CD14-positive monocyte (primary cell): ENCODE data around the gene PPT1. TPM values are rescaled to one million over a fixed set of nuclear protein-coding genes. Genes with fewer than 3 reads are reported as not detected.

Experiments
- DNase-seq, 3 donors: peaks; one replicate each; pipeline ENCODE4 v3.0.0-alpha.2; 2011 to 2022
- H2AFZ ChIP-seq: 2 replicates; pipeline ENCODE4 v1.6.0; 2012; ENCODE audit warnings: mild to moderate bottlenecking, low read depth, low read length, inconsistent platforms; ENCODE audit not compliant: insufficient read depth, poor library complexity, severe bottlenecking
- H3K27ac ChIP-seq, 2 donors: 1 replicate in 1 of 2; 2 replicates in 1 of 2; pipeline ENCODE4 v1.5.1; 2012 to 2013; ENCODE audit warnings: low read length in 2 of 2, control low read depth in 1 of 2, inconsistent platforms in 1 of 2, low read depth in 1 of 2, mild to moderate bottlenecking in 1 of 2
- H3K27me3 ChIP-seq, 2 donors: one replicate each; pipeline versions ENCODE4 v1.6.0 to v1.6.1; 2011 to 2013; ENCODE audit warnings: low read length in 2 of 2; ENCODE audit not compliant: control insufficient read depth in 2 of 2, insufficient read depth in 2 of 2
- H3K36me3 ChIP-seq, 2 donors: replicated peaks in 1 of 2; 1 replicate in 1 of 2; 2 replicates in 1 of 2; pipeline versions ENCODE4 v1.5.1 to v1.6.1; 2012 to 2013; ENCODE audit warnings: low read length in 2 of 2, control low read depth in 1 of 2, inconsistent platforms in 1 of 2, mild to moderate bottlenecking in 1 of 2; ENCODE audit not compliant: insufficient read depth in 2 of 2, control insufficient read depth in 1 of 2
- H3K4me1 ChIP-seq, 2 donors: 1 replicate in 1 of 2; 2 replicates in 1 of 2; pipeline versions ENCODE4 v1.5.1 to v1.6.1; 2012 to 2013; ENCODE audit warnings: low read length in 2 of 2, control low read depth in 1 of 2, inconsistent platforms in 1 of 2, mild to moderate bottlenecking in 1 of 2, moderate library complexity in 1 of 2; ENCODE audit not compliant: insufficient read depth in 2 of 2, control insufficient read depth in 1 of 2
- H3K4me2 ChIP-seq: replicated peaks from 2 replicates; pipeline ENCODE3; 2012; ENCODE audit warnings: low read length, moderate library complexity, mild to moderate bottlenecking; ENCODE audit not compliant: poor library complexity, severe bottlenecking; ENCODE audit errors: extremely low read depth
- H3K4me3 ChIP-seq, 3 experiments: fragments of 200-600 bp in 1 of 3; sonication (generic) in 1 of 3; replicated peaks in 1 of 3; 1 replicate in 2 of 3; 2 replicates in 1 of 3; pipeline ENCODE4 v1.5.1; 2011 to 2013; ENCODE audit warnings: low read length in 3 of 3, mild to moderate bottlenecking in 3 of 3, control low read depth in 2 of 3, low read depth in 2 of 3, inconsistent platforms in 1 of 3, moderate library complexity in 1 of 3
- H3K79me2 ChIP-seq: 2 replicates; pipeline ENCODE4 v1.6.0; 2012; ENCODE audit warnings: mild to moderate bottlenecking, control low read depth, inconsistent platforms, low read length, moderate library complexity; ENCODE audit not compliant: insufficient read depth
- H3K9ac ChIP-seq: 2 replicates; pipeline ENCODE4 v1.6.0; 2017; ENCODE audit warnings: low read length, mild to moderate bottlenecking; ENCODE audit not compliant: insufficient read depth, poor library complexity, severe bottlenecking
- H3K9me3 ChIP-seq, 2 donors: replicated peaks in 1 of 2; 1 replicate in 1 of 2; 2 replicates in 1 of 2; pipeline versions ENCODE4 v1.5.1 to v1.6.1; 2012 to 2013; ENCODE audit warnings: low read length in 2 of 2, control low read depth in 1 of 2; ENCODE audit not compliant: control insufficient read depth in 1 of 2, insufficient read depth in 1 of 2
- H4K20me1 ChIP-seq: 2 replicates; pipeline ENCODE4 v1.6.0; 2012; ENCODE audit warnings: mild to moderate bottlenecking, low read length, control low read depth, moderate library complexity; ENCODE audit not compliant: insufficient read depth
- H3K27ac Mint-ChIP-seq, 7 donors: one replicate each; pipeline ENCODE4 v1.8.0; 2020; ENCODE audit warnings: mild to moderate bottlenecking in 7 of 7, mixed read lengths in 7 of 7, moderate library complexity in 6 of 7, inconsistent platforms in 2 of 7
- H3K27me3 Mint-ChIP-seq, 3 donors: one replicate each; pipeline ENCODE4 v1.8.0; 2021 to 2022; ENCODE audit warnings: low read depth in 3 of 3, mild to moderate bottlenecking in 3 of 3, mixed read lengths in 3 of 3, moderate library complexity in 3 of 3, inconsistent platforms in 1 of 3
- H3K36me3 Mint-ChIP-seq, 2 donors: one replicate each; pipeline ENCODE4 v1.8.0; 2020; ENCODE audit warnings: mixed read lengths in 2 of 2, inconsistent platforms in 1 of 2, mild to moderate bottlenecking in 1 of 2
- H3K4me1 Mint-ChIP-seq: one replicate; pipeline ENCODE4 v1.8.0; 2020; ENCODE audit warnings: mild to moderate bottlenecking, mixed read lengths
- H3K4me3 Mint-ChIP-seq, 2 donors: one replicate each; pipeline ENCODE4 v1.8.0; 2020; ENCODE audit warnings: mild to moderate bottlenecking in 2 of 2, mixed read lengths in 2 of 2, moderate library complexity in 1 of 2
- H3K9me3 Mint-ChIP-seq, 7 donors: one replicate each; pipeline ENCODE4 v1.8.0; 2020 to 2022; ENCODE audit warnings: mixed read lengths in 7 of 7, mild to moderate bottlenecking in 6 of 7, moderate library complexity in 6 of 7, inconsistent platforms in 2 of 7
- WGBS: methylation state at CpG from one replicate; pipeline ENCODE4 v1.1.5; 2013; ENCODE audit warnings: missing lambda C conversion rate; ENCODE audit not compliant: insufficient coverage; 5-methylcytosine and 5-hydroxymethylcytosine counted together
- intact Hi-C, 2 donors: fragments of 100-400 bp; cut with micrococcal nuclease; formaldehyde crosslinking; loops; one replicate each; pipeline versions ENCODE4 v1.15.0 to v1.15.1; 2023
- polyA plus RNA-seq, 3 donors: library from polyadenylated mRNA; depleted of rRNA in 1 of 3; unstranded in 2 of 3; stranded (reverse) in 1 of 3; fragments of 300-500 nt in 2 of 3; fragments of >200 nt in 1 of 3; fragmentation: Illumina TruSeq in 2 of 3; gene quantifications; 1 replicate in 2 of 3; 2 replicates in 1 of 3; pipeline ENCODE4 v1.2.3, GENCODE V29; 2012 to 2021
- TF ChIP-seq, protein P1 (sequence below): fragments of 200-600 bp; IDR thresholded peaks from one replicate; pipeline ENCODE4 v1.8.0; 2022; ENCODE audit warnings: antibody characterized with exemption, mild to moderate bottlenecking

The PPT1 gene
- polyA plus RNA-seq, 3 donors = 166 to 1,143 (median 658) TPM

DNA sequence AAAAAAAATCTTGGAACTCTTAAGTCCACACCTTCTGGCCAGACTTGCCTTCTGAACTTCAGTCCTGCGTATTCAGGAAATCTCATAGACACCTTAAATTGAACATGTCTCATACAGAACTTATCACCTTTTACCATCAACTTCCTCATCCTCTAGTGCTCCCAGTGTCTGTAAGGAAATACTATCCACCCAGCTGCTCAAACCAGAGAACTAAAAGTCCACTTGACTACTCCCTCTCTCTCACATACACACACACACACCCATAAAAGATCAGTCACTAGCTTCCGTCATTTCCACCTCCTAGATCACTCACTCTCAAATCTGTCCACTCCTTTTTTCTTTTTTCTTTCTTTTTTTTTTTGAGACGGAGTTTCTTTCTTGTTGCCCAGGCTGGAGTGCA lies 67.4 kb downstream of the PPT1 start:
- Histone ChIP-seq H2AFZ (no peak overlapping the region), H3K9ac (no peak overlapping the region), H3K27me3 (no peaks in the 10 kb centered on the region), H3K9me3 (peaks cover 6 to 10% of the 10 kb centered on the region in 2 donors), H3K4me1 (peaks cover 21 to 25% of the 10 kb centered on the region in 2 donors), H4K20me1 (no peaks in the 10 kb centered on the region), H3K4me3 (no peak overlapping the region), H3K4me2 (no peak overlapping the region), H3K79me2 (no peaks in the 10 kb centered on the region), H3K36me3 (no peaks in the 10 kb centered on the region), H3K27ac (no peak overlapping the region)
- Mint-ChIP-seq H3K4me1 (peaks cover 31% of the 10 kb centered on the region), H3K27me3 (peaks cover 0 to 1% (median 0%) of the 10 kb centered on the region in 3 donors), H3K36me3 (peaks cover 0 to 2% of the 10 kb centered on the region in 2 donors), H3K9me3 (peaks cover 3 to 11% (median 9%) of the 10 kb centered on the region in 7 donors), H3K27ac (no peak overlapping the region), H3K4me3 (no peak overlapping the region)
- WGBS = 20% methylated on average over 2 of the region's 3 CpGs
- intact Hi-C loops = loop anchor here in 1 of 2 donors (10.0 kb wide), 1 partner anchor 45 kb away; no protein-coding TSS in a partner anchor
- TF ChIP-seq, protein P1, sequence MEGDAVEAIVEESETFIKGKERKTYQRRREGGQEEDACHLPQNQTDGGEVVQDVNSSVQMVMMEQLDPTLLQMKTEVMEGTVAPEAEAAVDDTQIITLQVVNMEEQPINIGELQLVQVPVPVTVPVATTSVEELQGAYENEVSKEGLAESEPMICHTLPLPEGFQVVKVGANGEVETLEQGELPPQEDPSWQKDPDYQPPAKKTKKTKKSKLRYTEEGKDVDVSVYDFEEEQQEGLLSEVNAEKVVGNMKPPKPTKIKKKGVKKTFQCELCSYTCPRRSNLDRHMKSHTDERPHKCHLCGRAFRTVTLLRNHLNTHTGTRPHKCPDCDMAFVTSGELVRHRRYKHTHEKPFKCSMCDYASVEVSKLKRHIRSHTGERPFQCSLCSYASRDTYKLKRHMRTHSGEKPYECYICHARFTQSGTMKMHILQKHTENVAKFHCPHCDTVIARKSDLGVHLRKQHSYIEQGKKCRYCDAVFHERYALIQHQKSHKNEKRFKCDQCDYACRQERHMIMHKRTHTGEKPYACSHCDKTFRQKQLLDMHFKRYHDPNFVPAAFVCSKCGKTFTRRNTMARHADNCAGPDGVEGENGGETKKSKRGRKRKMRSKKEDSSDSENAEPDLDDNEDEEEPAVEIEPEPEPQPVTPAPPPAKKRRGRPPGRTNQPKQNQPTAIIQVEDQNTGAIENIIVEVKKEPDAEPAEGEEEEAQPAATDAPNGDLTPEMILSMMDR = no peak
- no peak for DNase-seq

DNA sequence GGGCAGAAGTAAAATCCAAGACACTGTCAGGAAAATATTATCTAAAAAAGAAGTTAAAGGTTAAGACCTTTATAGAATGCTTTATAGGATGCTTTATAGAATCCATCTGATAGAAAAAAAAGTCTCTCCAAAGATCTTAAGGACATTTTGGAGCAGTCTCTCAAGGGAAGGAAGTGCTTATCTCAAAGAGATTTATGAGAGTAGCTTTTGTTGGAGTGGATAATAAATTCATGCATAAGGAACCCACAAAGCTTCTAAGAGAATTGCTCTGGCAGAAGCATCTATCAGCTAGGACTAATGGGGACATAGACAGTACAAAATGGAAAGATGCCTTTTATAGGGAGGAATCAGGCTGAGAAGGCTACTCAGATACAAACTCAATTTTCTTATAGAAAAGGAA lies 69.4 kb downstream of the PPT1 start:
- Histone ChIP-seq H3K4me3 (no peak overlapping the region), H3K79me2 (no peaks in the 10 kb centered on the region), H3K27me3 (no peaks in the 10 kb centered on the region), H3K9me3 (peaks cover 6 to 10% of the 10 kb centered on the region in 2 donors), H3K36me3 (no peaks in the 10 kb centered on the region), H3K9ac (no peak overlapping the region), H2AFZ (no peak overlapping the region), H3K4me1 (peaks cover 4 to 5% of the 10 kb centered on the region in 2 donors), H4K20me1 (no peaks in the 10 kb centered on the region), H3K27ac (no peak overlapping the region), H3K4me2 (no peak overlapping the region)
- Mint-ChIP-seq H3K4me3 (no peak overlapping the region), H3K27me3 (peaks cover 0 to 1% (median 0%) of the 10 kb centered on the region in 3 donors), H3K9me3 (peaks cover 3 to 20% (median 15%) of the 10 kb centered on the region in 7 donors), H3K36me3 (peaks cover 0 to 2% of the 10 kb centered on the region in 2 donors), H3K4me1 (peaks cover 11% of the 10 kb centered on the region), H3K27ac (no peak overlapping the region)
- intact Hi-C loops = no loop called here
- TF ChIP-seq, protein P1 = no peak
- DNase-seq = no peak
